H9 (cell line): ENCODE measurements around the gene WWC1. TPM values are rescaled to one million over a fixed set of nuclear protein-coding genes. Genes with fewer than 3 reads are reported as not detected.

Experiments used
- DNase-seq: peaks from one replicate; pipeline ENCODE4 v3.0.0-alpha.2; 2017
- H2AFZ ChIP-seq: one replicate; pipeline ENCODE4 v1.6.1; 2013; ENCODE audit warnings: mild to moderate bottlenecking, low read length, control low read depth, moderate library complexity
- H2AK5ac ChIP-seq: 2 replicates; pipeline ENCODE4 v1.6.1; 2013; ENCODE audit warnings: low read length, control low read depth, mixed read lengths; ENCODE audit not compliant: insufficient read length
- H2BK120ac ChIP-seq: one replicate; pipeline ENCODE4 v1.6.1; 2013; ENCODE audit warnings: low read depth, mild to moderate bottlenecking, low read length, control low read depth, inconsistent platforms; ENCODE audit not compliant: poor library complexity, severe bottlenecking
- H2BK12ac ChIP-seq: 2 replicates; pipeline ENCODE4 v1.6.1; 2013; ENCODE audit warnings: low read length, control low read depth, mixed read lengths, low read depth; ENCODE audit not compliant: insufficient read length
- H2BK15ac ChIP-seq: 2 replicates; pipeline ENCODE4 v1.6.1; 2013; ENCODE audit warnings: low read depth, low read length, control low read depth
- H2BK20ac ChIP-seq: one replicate; pipeline ENCODE4 v1.6.1; 2013; ENCODE audit warnings: low read depth, mild to moderate bottlenecking, low read length, control low read depth, inconsistent platforms; ENCODE audit not compliant: poor library complexity, severe bottlenecking
- H2BK5ac ChIP-seq: 2 replicates; pipeline ENCODE4 v1.6.1; 2013; ENCODE audit warnings: low read length, control low read depth, mixed read lengths; ENCODE audit not compliant: insufficient read length
- H3K14ac ChIP-seq: 2 replicates; pipeline ENCODE4 v1.6.1; 2013; ENCODE audit warnings: low read length, control low read depth; ENCODE audit not compliant: insufficient read depth
- H3K18ac ChIP-seq: 2 replicates; pipeline ENCODE4 v1.6.1; 2013; ENCODE audit warnings: low read depth, mild to moderate bottlenecking, mixed read lengths, low read length, control low read depth; ENCODE audit not compliant: insufficient read length
- H3K23ac ChIP-seq: 2 replicates; pipeline ENCODE4 v1.6.1; 2013; ENCODE audit warnings: low read length, control low read depth, mixed read lengths, low read depth; ENCODE audit not compliant: insufficient read length
- H3K23me2 ChIP-seq: 2 replicates; pipeline ENCODE4 v1.6.1; 2013; ENCODE audit warnings: low read depth, mild to moderate bottlenecking, mixed read lengths, low read length, control low read depth; ENCODE audit not compliant: insufficient read length, poor library complexity, severe bottlenecking
- H3K27ac ChIP-seq: 2 replicates; pipeline ENCODE4 v1.5.1; 2013; ENCODE audit warnings: low read length, control low read depth, mixed read lengths, low read depth; ENCODE audit not compliant: insufficient read length
- H3K27me3 ChIP-seq: 2 replicates; pipeline ENCODE4 v1.6.1; 2013; ENCODE audit warnings: low read length, control low read depth, inconsistent platforms; ENCODE audit not compliant: insufficient read depth
- H3K4ac ChIP-seq: 2 replicates; pipeline ENCODE4 v1.6.1; 2013; ENCODE audit warnings: low read depth, mild to moderate bottlenecking, control low read depth, inconsistent platforms, low read length, moderate library complexity
- H3K4me1 ChIP-seq: 2 replicates; pipeline ENCODE4 v1.6.1; 2013; ENCODE audit warnings: low read length, control low read depth, inconsistent platforms; ENCODE audit not compliant: insufficient read depth
- H3K4me2 ChIP-seq: 2 replicates; pipeline ENCODE4 v1.6.1; 2013; ENCODE audit warnings: low read length, control low read depth, mixed read lengths; ENCODE audit not compliant: insufficient read length, insufficient read depth
- H3K56ac ChIP-seq: 2 replicates; pipeline ENCODE4 v1.6.1; 2013; ENCODE audit warnings: low read depth, mild to moderate bottlenecking, mixed read lengths, low read length, control low read depth; ENCODE audit not compliant: insufficient read length
- H3K79me1 ChIP-seq: 2 replicates; pipeline ENCODE4 v1.6.1; 2013; ENCODE audit warnings: low read depth, mild to moderate bottlenecking, moderate library complexity, low read length, control low read depth, inconsistent platforms; ENCODE audit not compliant: insufficient read depth, poor library complexity, severe bottlenecking
- H3K79me2 ChIP-seq: 2 replicates; pipeline ENCODE4 v1.6.1; 2013; ENCODE audit warnings: low read length, control low read depth, inconsistent platforms; ENCODE audit not compliant: insufficient read depth
- H3K9ac ChIP-seq: 2 replicates; pipeline ENCODE4 v1.6.1; 2013; ENCODE audit warnings: low read length, control low read depth, mixed read lengths; ENCODE audit not compliant: insufficient read length; ENCODE audit errors: extremely low read depth
- H3K9me3 ChIP-seq: one replicate; pipeline ENCODE4 v1.6.1; 2013; ENCODE audit warnings: low read depth, low read length, inconsistent platforms; ENCODE audit not compliant: control insufficient read depth
- H3T11ph ChIP-seq: one replicate; pipeline ENCODE4 v1.6.1; 2013; ENCODE audit warnings: mild to moderate bottlenecking, low read length, control low read depth, inconsistent platforms
- H4K20me1 ChIP-seq: one replicate; pipeline ENCODE4 v1.6.1; 2013; ENCODE audit not compliant: control insufficient read depth, insufficient read length, insufficient read depth
- H4K5ac ChIP-seq: 2 replicates; pipeline ENCODE4 v1.6.1; 2013; ENCODE audit warnings: low read depth, mild to moderate bottlenecking, mixed read lengths, low read length, control low read depth; ENCODE audit not compliant: insufficient read length
- H4K8ac ChIP-seq: replicated peaks from 2 replicates; pipeline ENCODE4 v1.6.1; 2013; ENCODE audit warnings: low read length, control low read depth, mixed read lengths, low read depth; ENCODE audit not compliant: insufficient read length
- H4K91ac ChIP-seq: 2 replicates; pipeline ENCODE4 v1.6.1; 2013; ENCODE audit warnings: low read depth, mild to moderate bottlenecking, moderate library complexity, mixed read lengths, low read length, control low read depth; ENCODE audit not compliant: insufficient read length
- H3K27ac Mint-ChIP-seq, 3 experiments: 2 replicates in 2 of 3; 3 replicates in 1 of 3; pipeline ENCODE4 v1.8.0; 2020 to 2021; ENCODE audit warnings: mixed read lengths in 3 of 3, mild to moderate bottlenecking in 1 of 3, moderate library complexity in 1 of 3
- H3K27me3 Mint-ChIP-seq: 2 replicates; pipeline ENCODE4 v1.8.0; 2021; ENCODE audit warnings: low read depth, mild to moderate bottlenecking, moderate library complexity, mixed read lengths
- H3K36me3 Mint-ChIP-seq, 3 experiments: 2 replicates in 2 of 3; 3 replicates in 1 of 3; pipeline ENCODE4 v1.8.0; 2020 to 2021; ENCODE audit warnings: low read depth in 3 of 3, mixed read lengths in 3 of 3; ENCODE audit not compliant: insufficient read depth in 1 of 3
- H3K4me1 Mint-ChIP-seq, 2 experiments: 2 replicates each; pipeline ENCODE4 v1.8.0; 2020; ENCODE audit warnings: mixed read lengths in 2 of 2
- H3K4me3 Mint-ChIP-seq, 2 experiments: 2 replicates in 1 of 2; 3 replicates in 1 of 2; pipeline ENCODE4 v1.8.0; 2020 to 2021; ENCODE audit warnings: mild to moderate bottlenecking in 2 of 2, mixed read lengths in 2 of 2, moderate library complexity in 1 of 2
- H3K9me3 Mint-ChIP-seq, 2 experiments: 2 replicates in 1 of 2; 3 replicates in 1 of 2; pipeline ENCODE4 v1.8.0; 2020; ENCODE audit warnings: mild to moderate bottlenecking in 2 of 2, mixed read lengths in 2 of 2, moderate library complexity in 1 of 2
- WGBS: extraction: QIAGEN DNeasy Blood & Tissue Kit; methylation state at CpG from one replicate; pipeline ENCODE4 v1.1.7; 2013; ENCODE audit warnings: missing lambda C conversion rate, low lambda C conversion rate, mixed read lengths; ENCODE audit not compliant: insufficient read length; ENCODE audit errors: extremely low coverage; 5-methylcytosine and 5-hydroxymethylcytosine counted together
- total RNA-seq: library from RNA; stranded (reverse); gene quantifications from 2 replicates; pipeline ENCODE4 v1.2.1, GENCODE V29; 2021
- TF ChIP-seq, protein P1 (sequence below): fragments of 200-600 bp; sonication (generic); conservative IDR thresholded peaks from 3 replicates; pipeline ENCODE4 v1.8.0; 2021; ENCODE audit warnings: antibody characterized with exemption, mild to moderate bottlenecking

The WWC1 gene
- total RNA-seq, 1 experiment from 2014 or later, result 28.2 TPM

DNA sequence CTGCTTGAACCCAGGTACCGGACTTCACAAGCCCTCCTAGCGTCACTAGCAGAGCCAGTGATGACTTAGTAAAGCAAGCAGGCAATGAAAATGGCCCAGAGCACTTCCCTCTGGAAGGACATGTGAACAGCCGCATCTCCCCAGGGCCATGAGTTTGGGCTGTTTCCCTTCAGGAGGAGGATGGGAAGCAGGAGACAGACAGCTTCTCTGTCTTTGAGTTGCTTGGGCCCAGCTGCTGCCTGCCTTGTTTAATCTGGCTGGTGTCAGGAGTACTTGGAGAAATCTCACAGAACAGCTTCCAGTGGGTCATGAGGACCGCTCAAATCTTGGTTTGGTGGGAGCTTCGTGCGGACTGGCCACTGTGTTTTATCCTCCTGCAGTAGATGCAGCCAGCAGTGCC is 25.4 kb upstream of the WWC1 start:
- Histone ChIP-seq H4K20me1 (no peaks in the 10 kb centered on the region), H2BK20ac (no peak overlapping the region), H3K79me2 (no peaks in the 10 kb centered on the region), H3K23ac (no peak overlapping the region), H3K18ac (no peak overlapping the region), H2AFZ (no peak overlapping the region), H2BK15ac (no peak overlapping the region), H3K9me3 (no peaks in the 10 kb centered on the region), H3K14ac (no peak overlapping the region; the same call in 1 of the 2 replicates), H3K27me3 (no peaks in the 10 kb centered on the region), H3K56ac (no peak overlapping the region), H4K91ac (no peak overlapping the region), H4K8ac (no peak overlapping the region), H2BK5ac (no peak overlapping the region), H2BK120ac (no peak overlapping the region), H3K4ac (no peak overlapping the region), H3T11ph (no peak overlapping the region), H3K4me2 (no peak overlapping the region), H3K23me2 (peaks cover 4% of the 10 kb centered on the region), H3K27ac (no peak overlapping the region), H3K4me1 (no peaks in the 10 kb centered on the region; the same call in 1 of the 2 replicates), H3K79me1 (no peaks in the 10 kb centered on the region), H3K9ac (no peak overlapping the region), H2BK12ac (no peak overlapping the region), H4K5ac (no peak overlapping the region), H2AK5ac (no peak overlapping the region)
- DNase-seq, result no peak
- TF ChIP-seq, protein P1, sequence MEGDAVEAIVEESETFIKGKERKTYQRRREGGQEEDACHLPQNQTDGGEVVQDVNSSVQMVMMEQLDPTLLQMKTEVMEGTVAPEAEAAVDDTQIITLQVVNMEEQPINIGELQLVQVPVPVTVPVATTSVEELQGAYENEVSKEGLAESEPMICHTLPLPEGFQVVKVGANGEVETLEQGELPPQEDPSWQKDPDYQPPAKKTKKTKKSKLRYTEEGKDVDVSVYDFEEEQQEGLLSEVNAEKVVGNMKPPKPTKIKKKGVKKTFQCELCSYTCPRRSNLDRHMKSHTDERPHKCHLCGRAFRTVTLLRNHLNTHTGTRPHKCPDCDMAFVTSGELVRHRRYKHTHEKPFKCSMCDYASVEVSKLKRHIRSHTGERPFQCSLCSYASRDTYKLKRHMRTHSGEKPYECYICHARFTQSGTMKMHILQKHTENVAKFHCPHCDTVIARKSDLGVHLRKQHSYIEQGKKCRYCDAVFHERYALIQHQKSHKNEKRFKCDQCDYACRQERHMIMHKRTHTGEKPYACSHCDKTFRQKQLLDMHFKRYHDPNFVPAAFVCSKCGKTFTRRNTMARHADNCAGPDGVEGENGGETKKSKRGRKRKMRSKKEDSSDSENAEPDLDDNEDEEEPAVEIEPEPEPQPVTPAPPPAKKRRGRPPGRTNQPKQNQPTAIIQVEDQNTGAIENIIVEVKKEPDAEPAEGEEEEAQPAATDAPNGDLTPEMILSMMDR, result no peak
- H3K36me3 Mint-ChIP-seq, result no peaks in the 10 kb centered on the region
- no peaks in the 10 kb centered on the region; a peak in 2 of 5 replicates for H3K9me3 Mint-ChIP-seq
- H3K27me3 Mint-ChIP-seq, result peaks cover 18% of the 10 kb centered on the region
- H3K4me1 Mint-ChIP-seq, result peaks cover 22 to 26% of the 10 kb centered on the region in 2 experiments
- no peak overlapping the region for H3K27ac Mint-ChIP-seq
- H3K4me3 Mint-ChIP-seq, result no peak overlapping the region
- WGBS, result no CpG with 5 or more reads among the region's 6 CpGs
